Measurements from ENCODE around the gene FRY. TPM values are rescaled to one million over a fixed set of nuclear protein-coding genes. Genes with fewer than 3 reads are reported as not detected.

Gene FRY
- total RNA-seq, 5 donors from 2014 or later (not counting 1 experiment from before 2014, with no cell fraction given) = 11.5 to 35.3 (median 15.2) TPM

- no CpG with 5 or more reads among the region's 4 CpGs for WGBS (ENCODE audit: insufficient coverage)
- peak overlapping the region; percentile 39 to 79 for H3K27ac Mint-ChIP-seq
- DNase-seq = no peak
- POLR2A ChIA-PET = no interaction called here
- Histone ChIP-seq H3K4me1 (ENCODE audit: control insufficient read depth in 1 of 2, extremely low read depth in 1 of 2, insufficient read depth in 2 of 2, low read length in 2 of 2) (peaks cover 7 to 28% of the 10 kb centered on the region in 2 experiments), H3K27me3 (replicated peaks in 1 of 2; ENCODE audit: control insufficient read depth in 2 of 2, extremely low read depth in 1 of 2, insufficient read depth in 2 of 2, low read length in 1 of 2) (peaks cover 0 to 7% of the 10 kb centered on the region in 2 experiments), H3K36me3 (ENCODE audit: control insufficient read depth in 2 of 2, extremely low read depth in 1 of 2, insufficient read depth in 1 of 2, low read length in 1 of 2) (no peaks in the 10 kb centered on the region), H3K27ac (ENCODE audit: low read length) (no peak overlapping the region), H3K9me3 (no peaks in the 10 kb centered on the region), H3K4me3 (ENCODE audit: control insufficient read depth in 1 of 2, extremely low read depth in 1 of 2, low read length in 1 of 2) (no peak overlapping the region)
- peaks cover 50 to 70% (median 59%) of the 10 kb centered on the region in 3 donors for H3K4me1 Mint-ChIP-seq
- H3K4me3 Mint-ChIP-seq = peak overlapping the region; percentile 14 to 65 (median 49)
- CTCF ChIA-PET = interaction anchor here in 1 of 2 donors (0.6 kb wide), 1 partner anchor 1504 kb away, joined by 3 read pairs; no protein-coding TSS in a partner anchor
- H3K9me3 Mint-ChIP-seq = no peaks in the 10 kb centered on the region
- peaks cover 7 to 20% of the 10 kb centered on the region in 2 donors for H3K27me3 Mint-ChIP-seq
- H3K36me3 Mint-ChIP-seq = no peaks in the 10 kb centered on the region
- no peak for ATAC-seq (replicated peaks in 1 of 4)
Measured at GRCh38 chr13:32036126-32036695, 4.6 kb downstream of the FRY start.

- no peak overlapping the region for H3K27ac ChIP-seq (ENCODE audit: low read length)
- Mint-ChIP-seq H3K27ac (peak overlapping the region; percentile 8 to 79), H3K27me3 (peaks cover 7 to 17% of the 10 kb centered on the region in 2 donors), H3K36me3 (no peaks in the 10 kb centered on the region), H3K4me3 (peak overlapping the region; percentile 17 to 65 (median 49)), H3K9me3 (no peaks in the 10 kb centered on the region), H3K4me1 (peaks cover 51 to 68% (median 59%) of the 10 kb centered on the region in 3 donors)
- H3K9me3 ChIP-seq = no peaks in the 10 kb centered on the region
- H3K36me3 ChIP-seq (ENCODE audit: control insufficient read depth in 2 of 2, extremely low read depth in 1 of 2, insufficient read depth in 1 of 2, low read length in 1 of 2) = no peaks in the 10 kb centered on the region
- DNase-seq (no peak), ATAC-seq (replicated peaks in 1 of 4) (peak in 2 of 4 experiments; percentile 13 to 55)
- peaks cover 3 to 27% of the 10 kb centered on the region in 2 experiments for H3K4me1 ChIP-seq (ENCODE audit: control insufficient read depth in 1 of 2, extremely low read depth in 1 of 2, insufficient read depth in 2 of 2, low read length in 2 of 2)
- CTCF ChIA-PET = no interaction called here
- POLR2A ChIA-PET = no interaction called here
- H3K4me3 ChIP-seq (ENCODE audit: control insufficient read depth in 1 of 2, extremely low read depth in 1 of 2, low read length in 1 of 2) = no peak overlapping the region
- WGBS (ENCODE audit: insufficient coverage) = no CpG with 5 or more reads among the region's 2 CpGs
- peaks cover 0 to 2% of the 10 kb centered on the region in 2 experiments for H3K27me3 ChIP-seq (replicated peaks in 1 of 2; ENCODE audit: control insufficient read depth in 2 of 2, extremely low read depth in 1 of 2, insufficient read depth in 2 of 2, low read length in 1 of 2)
Measured at GRCh38 chr13:32036757-32037156, 5.2 kb downstream of the FRY start.

GRCh38 chr13:32037471-32037870 lies 5.9 kb downstream of the FRY start:
- Histone ChIP-seq H3K27ac (ENCODE audit: low read length) (no peak overlapping the region), H3K36me3 (ENCODE audit: control insufficient read depth in 2 of 2, extremely low read depth in 1 of 2, insufficient read depth in 1 of 2, low read length in 1 of 2) (no peaks in the 10 kb centered on the region), H3K4me3 (ENCODE audit: control insufficient read depth in 1 of 2, extremely low read depth in 1 of 2, low read length in 1 of 2) (no peak overlapping the region), H3K4me1 (ENCODE audit: control insufficient read depth in 1 of 2, extremely low read depth in 1 of 2, insufficient read depth in 2 of 2, low read length in 2 of 2) (peaks cover 0 to 31% of the 10 kb centered on the region in 2 experiments), H3K9me3 (no peaks in the 10 kb centered on the region), H3K27me3 (replicated peaks in 1 of 2; ENCODE audit: control insufficient read depth in 2 of 2, extremely low read depth in 1 of 2, insufficient read depth in 2 of 2, low read length in 1 of 2) (peaks cover 0 to 2% of the 10 kb centered on the region in 2 experiments)
- Mint-ChIP-seq H3K9me3 (no peaks in the 10 kb centered on the region), H3K4me3 (peak overlapping the region in 1 of 3 donors; percentile 65), H3K36me3 (no peaks in the 10 kb centered on the region), H3K4me1 (peaks cover 52 to 68% (median 59%) of the 10 kb centered on the region in 3 donors), H3K27me3 (peaks cover 7 to 14% of the 10 kb centered on the region in 2 donors), H3K27ac (peak overlapping the region; percentile 21 to 79)
- ATAC-seq (replicated peaks in 1 of 4) (no peak), DNase-seq (no peak)
- WGBS (ENCODE audit: insufficient coverage) = no CpG with 5 or more reads among the region's 2 CpGs
- POLR2A ChIA-PET = interaction anchor here in 1 of 2 donors (0.5 kb wide), 1 partner anchor 177 kb away, joined by 3 read pairs; no protein-coding TSS in a partner anchor
- CTCF ChIA-PET = no interaction called here

GRCh38 chr13:32038343-32038742 lies 6.8 kb downstream of the FRY start:
- H3K27ac ChIP-seq (ENCODE audit: low read length) = no peak overlapping the region
- no peak overlapping the region for H3K4me3 Mint-ChIP-seq
- ATAC-seq (replicated peaks in 1 of 4) = no peak
- H3K36me3 ChIP-seq (ENCODE audit: control insufficient read depth in 2 of 2, extremely low read depth in 1 of 2, insufficient read depth in 1 of 2, low read length in 1 of 2) = no peaks in the 10 kb centered on the region
- no peak overlapping the region for H3K4me3 ChIP-seq (ENCODE audit: control insufficient read depth in 1 of 2, extremely low read depth in 1 of 2, low read length in 1 of 2)
- ChIA-PET POLR2A (no interaction called here), CTCF (interaction anchor here in 1 of 2 donors (1.1 kb wide), 1 partner anchor 128 kb away, joined by 5 read pairs; no protein-coding TSS in a partner anchor)
- peaks cover 0 to 4% (median 0%) of the 10 kb centered on the region in 3 donors for H3K9me3 Mint-ChIP-seq
- peak overlapping the region in 1 of 2 donors; percentile 25 for H3K27ac Mint-ChIP-seq
- H3K27me3 Mint-ChIP-seq = peaks cover 7 to 11% of the 10 kb centered on the region in 2 donors
- peaks cover 54 to 68% (median 60%) of the 10 kb centered on the region in 3 donors for H3K4me1 Mint-ChIP-seq
- H3K36me3 Mint-ChIP-seq = peaks cover 3% of the 10 kb centered on the region
- WGBS (ENCODE audit: insufficient coverage) = 86% methylated on average over 3 of the region's 5 CpGs
- no peak for DNase-seq
- no peaks in the 10 kb centered on the region for H3K9me3 ChIP-seq
- peaks cover 0 to 2% of the 10 kb centered on the region in 2 experiments for H3K27me3 ChIP-seq (replicated peaks in 1 of 2; ENCODE audit: control insufficient read depth in 2 of 2, extremely low read depth in 1 of 2, insufficient read depth in 2 of 2, low read length in 1 of 2)
- H3K4me1 ChIP-seq (ENCODE audit: control insufficient read depth in 1 of 2, extremely low read depth in 1 of 2, insufficient read depth in 2 of 2, low read length in 2 of 2) = peaks cover 0 to 33% of the 10 kb centered on the region in 2 experiments

GRCh38 chr13:32039056-32039455 lies 7.5 kb downstream of the FRY start:
- peak overlapping the region; percentile 5 to 77 for H3K27ac Mint-ChIP-seq
- Histone ChIP-seq H3K4me3 (ENCODE audit: control insufficient read depth in 1 of 2, extremely low read depth in 1 of 2, low read length in 1 of 2) (no peak overlapping the region), H3K4me1 (ENCODE audit: control insufficient read depth in 1 of 2, extremely low read depth in 1 of 2, insufficient read depth in 2 of 2, low read length in 2 of 2) (peaks cover 0 to 32% of the 10 kb centered on the region in 2 experiments), H3K27ac (ENCODE audit: low read length) (no peak overlapping the region), H3K9me3 (no peaks in the 10 kb centered on the region), H3K36me3 (ENCODE audit: control insufficient read depth in 2 of 2, extremely low read depth in 1 of 2, insufficient read depth in 1 of 2, low read length in 1 of 2) (no peaks in the 10 kb centered on the region), H3K27me3 (replicated peaks in 1 of 2; ENCODE audit: control insufficient read depth in 2 of 2, extremely low read depth in 1 of 2, insufficient read depth in 2 of 2, low read length in 1 of 2) (no peaks in the 10 kb centered on the region)
- ATAC-seq (replicated peaks in 1 of 4) (no peak), DNase-seq (no peak)
- ChIA-PET POLR2A (no interaction called here), CTCF (interaction anchor here in 1 of 2 donors (1.1 kb wide), 1 partner anchor 129 kb away, joined by 5 read pairs; no protein-coding TSS in a partner anchor)
- H3K4me3 Mint-ChIP-seq = no peak overlapping the region
- H3K27me3 Mint-ChIP-seq = peaks cover 7% of the 10 kb centered on the region in 2 donors
- H3K9me3 Mint-ChIP-seq = peaks cover 0 to 4% (median 0%) of the 10 kb centered on the region in 3 donors
- H3K36me3 Mint-ChIP-seq = peaks cover 3% of the 10 kb centered on the region
- H3K4me1 Mint-ChIP-seq = peaks cover 52 to 62% (median 57%) of the 10 kb centered on the region in 3 donors

- Histone ChIP-seq H3K36me3 (ENCODE audit: control insufficient read depth in 2 of 2, extremely low read depth in 1 of 2, insufficient read depth in 1 of 2, low read length in 1 of 2) (no peaks in the 10 kb centered on the region), H3K27ac (ENCODE audit: low read length) (no peak overlapping the region), H3K27me3 (replicated peaks in 1 of 2; ENCODE audit: control insufficient read depth in 2 of 2, extremely low read depth in 1 of 2, insufficient read depth in 2 of 2, low read length in 1 of 2) (no peaks in the 10 kb centered on the region), H3K4me1 (ENCODE audit: control insufficient read depth in 1 of 2, extremely low read depth in 1 of 2, insufficient read depth in 2 of 2, low read length in 2 of 2) (peaks cover 0 to 32% of the 10 kb centered on the region in 2 experiments), H3K9me3 (no peaks in the 10 kb centered on the region), H3K4me3 (ENCODE audit: control insufficient read depth in 1 of 2, extremely low read depth in 1 of 2, low read length in 1 of 2) (no peak overlapping the region)
- no CpG with 5 or more reads among the region's 1 CpG for WGBS (ENCODE audit: insufficient coverage)
- Mint-ChIP-seq H3K4me1 (peaks cover 54 to 60% (median 57%) of the 10 kb centered on the region in 3 donors), H3K9me3 (peaks cover 0 to 4% (median 0%) of the 10 kb centered on the region in 3 donors), H3K4me3 (no peak overlapping the region), H3K27ac (no peak overlapping the region), H3K27me3 (peaks cover 4% of the 10 kb centered on the region in 2 donors), H3K36me3 (peaks cover 3% of the 10 kb centered on the region)
- ATAC-seq (replicated peaks in 1 of 4) = no peak
- ChIA-PET POLR2A (interaction anchor here in 1 of 2 donors (0.7 kb wide), 1 partner anchor 90 kb away, joined by 3 read pairs; no protein-coding TSS in a partner anchor), CTCF (no interaction called here)
- no peak for DNase-seq
Measured at GRCh38 chr13:32039528-32039927, 8.0 kb downstream of the FRY start.
